ENCODE measurements around the gene CABLES2.

DNA sequence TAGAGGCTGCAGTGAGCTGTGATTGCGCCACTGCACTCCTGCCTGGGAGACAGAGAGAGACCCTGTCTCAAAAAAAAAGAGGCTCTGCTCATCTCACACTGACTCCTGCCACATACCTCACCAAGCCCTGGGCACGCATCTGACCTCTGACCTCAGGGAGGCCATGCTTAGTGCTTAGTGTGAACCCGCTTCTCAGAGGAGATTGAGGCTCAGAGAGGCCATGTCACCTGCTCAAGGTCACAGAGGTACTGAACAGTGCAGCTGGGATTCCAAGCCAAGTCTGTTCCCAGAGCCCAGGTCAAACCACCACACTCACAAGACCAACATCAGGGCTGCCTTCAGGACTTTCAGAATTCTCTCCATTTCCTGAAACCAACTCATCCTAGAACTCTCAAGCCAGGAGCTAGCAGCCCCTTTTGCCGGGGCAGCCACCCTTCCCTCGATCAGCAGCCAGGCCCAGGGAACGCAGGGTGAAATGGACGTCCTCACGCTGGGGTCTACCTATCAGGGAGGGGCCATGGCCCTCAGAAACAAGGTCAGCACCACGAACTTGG, 2.9 kb downstream of the CABLES2 start:
- TF ChIP-seq, protein P1, sequence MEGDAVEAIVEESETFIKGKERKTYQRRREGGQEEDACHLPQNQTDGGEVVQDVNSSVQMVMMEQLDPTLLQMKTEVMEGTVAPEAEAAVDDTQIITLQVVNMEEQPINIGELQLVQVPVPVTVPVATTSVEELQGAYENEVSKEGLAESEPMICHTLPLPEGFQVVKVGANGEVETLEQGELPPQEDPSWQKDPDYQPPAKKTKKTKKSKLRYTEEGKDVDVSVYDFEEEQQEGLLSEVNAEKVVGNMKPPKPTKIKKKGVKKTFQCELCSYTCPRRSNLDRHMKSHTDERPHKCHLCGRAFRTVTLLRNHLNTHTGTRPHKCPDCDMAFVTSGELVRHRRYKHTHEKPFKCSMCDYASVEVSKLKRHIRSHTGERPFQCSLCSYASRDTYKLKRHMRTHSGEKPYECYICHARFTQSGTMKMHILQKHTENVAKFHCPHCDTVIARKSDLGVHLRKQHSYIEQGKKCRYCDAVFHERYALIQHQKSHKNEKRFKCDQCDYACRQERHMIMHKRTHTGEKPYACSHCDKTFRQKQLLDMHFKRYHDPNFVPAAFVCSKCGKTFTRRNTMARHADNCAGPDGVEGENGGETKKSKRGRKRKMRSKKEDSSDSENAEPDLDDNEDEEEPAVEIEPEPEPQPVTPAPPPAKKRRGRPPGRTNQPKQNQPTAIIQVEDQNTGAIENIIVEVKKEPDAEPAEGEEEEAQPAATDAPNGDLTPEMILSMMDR (IDR thresholded peaks at IDR 0.05; ENCODE audit: low read depth, low read length, poor library complexity, severe bottlenecking) = no peak
- TF ChIP-seq EZH2phosphoT487 (IDR thresholded peaks at IDR 0.05; ENCODE audit: borderline replicate concordance, low read length) = no peak
